IPS-20b (cell line): ENCODE results near the gene KRTAP8-1.

Experiments used
- H3K27ac ChIP-seq: one replicate; pipeline ENCODE4 v1.5.1; 2013; ENCODE audit warnings: low read length
- H3K27me3 ChIP-seq: 2 replicates; pipeline ENCODE4 v1.6.1; 2013; ENCODE audit warnings: mild to moderate bottlenecking, low read length, inconsistent platforms; ENCODE audit not compliant: insufficient read depth
- H3K36me3 ChIP-seq: 2 replicates; pipeline ENCODE4 v1.6.1; 2013; ENCODE audit warnings: low read depth, mild to moderate bottlenecking, inconsistent platforms, low read length, moderate library complexity; ENCODE audit not compliant: insufficient read depth
- H3K4me1 ChIP-seq: 2 replicates; pipeline ENCODE4 v1.6.1; 2013; ENCODE audit warnings: mild to moderate bottlenecking, control low read depth, inconsistent platforms, low read length, moderate library complexity; ENCODE audit not compliant: insufficient read depth
- H3K4me3 ChIP-seq: 2 replicates; pipeline ENCODE4 v1.5.1; 2013; ENCODE audit warnings: mild to moderate bottlenecking, low read length, inconsistent platforms
- H3K9ac ChIP-seq: 2 replicates; pipeline ENCODE4 v1.6.1; 2013; ENCODE audit warnings: low read depth, mild to moderate bottlenecking, inconsistent platforms, low read length, moderate library complexity
- H3K9me3 ChIP-seq: 2 replicates; pipeline ENCODE4 v1.6.1; 2013; ENCODE audit warnings: mild to moderate bottlenecking, low read depth, low read length, inconsistent platforms; ENCODE audit not compliant: insufficient read depth

KRTAP8-1 gene

GRCh38 chr21:30813174-30813573, at the start of gene KRTAP8-1:
Gene KRTAP8-1, minus strand, starts transcription at chr21:30813274. Its CDS starts 54 bp downstream, at chr21:30813220.
- Histone ChIP-seq H3K36me3 (no peaks in the 10 kb centered on the region), H3K9me3 (no peaks in the 10 kb centered on the region), H3K4me1 (peaks cover 4% of the 10 kb centered on the region; the same call in 1 of the 2 replicates), H3K4me3 (no peak within 1 kb of the TSS), H3K27ac (no peak within 1 kb of the TSS), H3K27me3 (no peaks in the 10 kb centered on the region), H3K9ac (no peak within 1 kb of the TSS)

GRCh38 chr21:30847627-30848500, 34.8 kb upstream of the KRTAP8-1 start:
- H3K4me1 ChIP-seq, result no peaks in the 10 kb centered on the region; the same call in 1 of the 2 replicates
- H3K27ac ChIP-seq, result no peak overlapping the region
- H3K36me3 ChIP-seq, result no peaks in the 10 kb centered on the region
- H3K27me3 ChIP-seq, result no peaks in the 10 kb centered on the region
- no peak overlapping the region for H3K4me3 ChIP-seq
- no peak overlapping the region for H3K9ac ChIP-seq
- no peaks in the 10 kb centered on the region for H3K9me3 ChIP-seq

GRCh38 chr21:30842990-30843389, 29.9 kb upstream of the KRTAP8-1 start:
- no peak overlapping the region for H3K9ac ChIP-seq
- no peaks in the 10 kb centered on the region for H3K36me3 ChIP-seq
- no peaks in the 10 kb centered on the region for H3K4me1 ChIP-seq
- no peaks in the 10 kb centered on the region for H3K9me3 ChIP-seq
- no peaks in the 10 kb centered on the region for H3K27me3 ChIP-seq
- no peak overlapping the region for H3K27ac ChIP-seq
- no peak overlapping the region for H3K4me3 ChIP-seq

GRCh38 chr21:30839304-30839703, 26.2 kb upstream of the KRTAP8-1 start:
- Histone ChIP-seq H3K36me3 (no peaks in the 10 kb centered on the region), H3K27me3 (no peaks in the 10 kb centered on the region), H3K9me3 (no peaks in the 10 kb centered on the region), H3K4me3 (no peak overlapping the region), H3K9ac (no peak overlapping the region), H3K27ac (no peak overlapping the region), H3K4me1 (no peaks in the 10 kb centered on the region)

- H3K4me3 ChIP-seq, result no peak overlapping the region
- H3K27ac ChIP-seq, result no peak overlapping the region
- H3K9me3 ChIP-seq, result no peaks in the 10 kb centered on the region
- H3K27me3 ChIP-seq, result no peaks in the 10 kb centered on the region
- H3K4me1 ChIP-seq, result no peaks in the 10 kb centered on the region
- no peak overlapping the region for H3K9ac ChIP-seq
- no peaks in the 10 kb centered on the region for H3K36me3 ChIP-seq
Measured at GRCh38 chr21:30838536-30838935, 25.5 kb upstream of the KRTAP8-1 start.

- no peak overlapping the region for H3K9ac ChIP-seq
- no peaks in the 10 kb centered on the region for H3K36me3 ChIP-seq
- H3K9me3 ChIP-seq, result peaks cover 6% of the 10 kb centered on the region
- no peak overlapping the region for H3K27ac ChIP-seq
- no peaks in the 10 kb centered on the region for H3K4me1 ChIP-seq
- H3K4me3 ChIP-seq, result no peak overlapping the region
- no peaks in the 10 kb centered on the region for H3K27me3 ChIP-seq
Measured at GRCh38 chr21:30831194-30831765, 18.2 kb upstream of the KRTAP8-1 start.

GRCh38 chr21:30829659-30830058, 16.6 kb upstream of the KRTAP8-1 start, which contains the start of gene KRTAP7-1:
Gene KRTAP7-1, minus strand, starts transcription at chr21:30829759. Its CDS starts 61 bp downstream, at chr21:30829698.
- Histone ChIP-seq H3K4me1 (no peaks in the 10 kb centered on the region), H3K4me3 (no peak within 1 kb of the TSS), H3K27me3 (no peaks in the 10 kb centered on the region), H3K9me3 (peaks cover 6% of the 10 kb centered on the region), H3K27ac (no peak within 1 kb of the TSS), H3K9ac (no peak within 1 kb of the TSS), H3K36me3 (no peaks in the 10 kb centered on the region)

GRCh38 chr21:30818837-30819610, 6.0 kb upstream of the KRTAP8-1 start:
- no peak overlapping the region for H3K27ac ChIP-seq
- H3K36me3 ChIP-seq, result no peaks in the 10 kb centered on the region
- no peaks in the 10 kb centered on the region for H3K27me3 ChIP-seq
- H3K9me3 ChIP-seq, result no peaks in the 10 kb centered on the region
- H3K4me3 ChIP-seq, result no peak overlapping the region
- no peak overlapping the region for H3K9ac ChIP-seq
- H3K4me1 ChIP-seq, result no peaks in the 10 kb centered on the region

GRCh38 chr21:30800605-30801004, 12.5 kb downstream of the KRTAP8-1 start:
- Histone ChIP-seq H3K4me3 (no peak overlapping the region), H3K9me3 (no peaks in the 10 kb centered on the region), H3K9ac (no peak overlapping the region), H3K36me3 (no peaks in the 10 kb centered on the region), H3K27ac (no peak overlapping the region), H3K27me3 (no peaks in the 10 kb centered on the region), H3K4me1 (no peaks in the 10 kb centered on the region)

- Histone ChIP-seq H3K9ac (no peak overlapping the region), H3K4me1 (no peaks in the 10 kb centered on the region), H3K9me3 (no peaks in the 10 kb centered on the region), H3K27ac (no peak overlapping the region), H3K4me3 (no peak overlapping the region), H3K27me3 (no peaks in the 10 kb centered on the region), H3K36me3 (no peaks in the 10 kb centered on the region)
Measured at GRCh38 chr21:30793581-30794314, 19.3 kb downstream of the KRTAP8-1 start.

GRCh38 chr21:30779249-30779648, 33.8 kb downstream of the KRTAP8-1 start:
- H3K36me3 ChIP-seq, result no peaks in the 10 kb centered on the region
- H3K4me1 ChIP-seq, result no peaks in the 10 kb centered on the region
- H3K9ac ChIP-seq, result no peak overlapping the region
- H3K27me3 ChIP-seq, result no peaks in the 10 kb centered on the region
- H3K9me3 ChIP-seq, result peaks cover 7% of the 10 kb centered on the region; the same call in 1 of the 2 replicates
- H3K4me3 ChIP-seq, result no peak overlapping the region
- no peak overlapping the region for H3K27ac ChIP-seq
